Activated T-helper 1 cell treated with Interleukin-2 at 50 U/mL for 16 hours (primary cell): ENCODE results near the gene ATXN1.
"Not testable (repeated sequence)": the region's sequence is repeated elsewhere in the genome, so short reads cannot be mapped to it uniquely, and the experiment has no call there.

ENCODE experiments used
- DNase-seq: peaks from one replicate; pipeline ENCODE4 v3.0.0-alpha.2; 2020; ENCODE audit warnings: low read depth

Gene ATXN1

DNA sequence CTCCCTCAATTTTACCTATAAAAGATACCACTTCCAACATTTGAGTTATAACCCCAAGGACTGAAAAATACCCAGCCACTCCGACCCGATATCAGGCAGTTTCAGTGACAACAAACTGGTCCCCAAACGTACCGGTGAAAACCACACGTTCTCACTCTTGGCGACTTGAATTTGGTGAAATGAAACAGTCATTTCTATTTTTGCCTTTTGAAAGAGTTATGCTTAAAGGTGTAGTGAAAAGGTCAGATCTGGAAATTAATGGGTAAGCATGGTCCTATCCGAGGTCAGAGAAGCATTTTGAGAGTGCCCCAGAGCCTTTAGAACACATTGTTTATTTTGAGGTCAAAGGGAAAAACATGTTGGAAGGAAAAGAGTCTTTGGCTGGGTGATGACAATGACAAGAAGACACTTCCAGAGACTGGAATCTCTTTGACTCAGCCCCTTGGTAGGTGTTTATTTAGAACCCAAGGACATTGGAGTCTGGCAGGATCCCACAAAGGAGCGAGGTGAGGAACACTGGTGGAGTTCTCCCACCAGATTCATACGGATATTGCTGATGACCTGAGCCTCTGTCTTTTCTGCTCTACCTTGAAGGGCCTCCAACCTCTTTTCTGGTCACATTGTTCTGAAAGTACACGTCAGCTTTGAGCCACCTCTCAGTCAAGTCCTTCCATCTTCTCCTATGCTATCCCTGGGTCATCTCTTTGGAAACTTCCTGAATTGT lies 287.9 kb downstream of the ATXN1 start:
- DNase-seq = no peak

DNA sequence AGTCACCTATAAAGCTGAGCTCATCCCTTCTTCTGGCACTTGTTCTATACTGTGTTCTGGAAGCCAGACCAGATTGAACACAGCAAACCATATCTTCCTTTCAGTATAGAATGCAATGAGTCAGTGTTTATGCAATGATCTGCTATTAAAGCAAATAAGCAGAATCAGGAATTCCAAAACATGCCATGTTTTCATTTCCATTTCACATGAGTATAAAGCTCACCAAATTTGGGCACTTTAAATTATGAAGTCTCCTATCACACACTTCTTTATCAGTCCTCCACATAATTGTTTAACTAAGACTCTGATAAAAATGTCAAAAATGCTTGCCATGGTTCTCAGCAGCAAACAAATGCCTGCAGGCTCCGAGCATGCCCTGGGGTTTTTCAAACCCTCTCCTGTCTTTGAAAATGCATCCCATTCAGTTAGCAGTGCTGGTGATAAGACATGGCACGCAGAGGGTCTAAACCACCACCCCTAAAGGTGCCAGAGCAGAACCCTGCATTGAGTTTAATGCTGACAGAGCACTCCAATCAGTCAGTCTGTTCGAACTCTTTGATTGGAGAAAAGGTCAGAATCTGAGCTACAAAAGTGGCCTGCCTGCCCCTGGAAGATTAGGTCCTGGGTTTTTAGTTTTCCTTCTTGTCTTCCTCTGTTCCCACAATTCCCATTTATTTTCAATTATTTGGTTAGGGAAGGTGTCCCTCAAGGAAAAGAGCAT lies 288.8 kb downstream of the ATXN1 start:
- no peak for DNase-seq

DNA sequence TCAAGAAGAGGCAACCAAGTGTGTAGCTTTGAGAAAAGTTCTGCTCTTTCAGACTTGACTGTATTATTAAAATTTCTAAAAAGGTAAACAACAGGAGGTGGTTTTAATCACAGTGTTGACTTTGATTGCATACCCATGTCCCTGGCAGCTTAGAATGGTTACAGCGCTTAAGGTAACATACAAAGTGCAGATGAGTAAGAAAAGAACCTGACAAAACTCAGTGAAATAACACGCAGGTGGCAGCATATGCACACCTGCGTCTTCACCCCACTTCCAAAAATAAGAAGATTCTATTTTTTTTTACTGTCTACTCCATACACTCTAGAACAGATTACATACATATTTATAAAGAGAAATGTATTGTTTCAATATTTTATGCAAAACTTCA lies 289.4 kb downstream of the ATXN1 start:
- no peak for DNase-seq

DNA sequence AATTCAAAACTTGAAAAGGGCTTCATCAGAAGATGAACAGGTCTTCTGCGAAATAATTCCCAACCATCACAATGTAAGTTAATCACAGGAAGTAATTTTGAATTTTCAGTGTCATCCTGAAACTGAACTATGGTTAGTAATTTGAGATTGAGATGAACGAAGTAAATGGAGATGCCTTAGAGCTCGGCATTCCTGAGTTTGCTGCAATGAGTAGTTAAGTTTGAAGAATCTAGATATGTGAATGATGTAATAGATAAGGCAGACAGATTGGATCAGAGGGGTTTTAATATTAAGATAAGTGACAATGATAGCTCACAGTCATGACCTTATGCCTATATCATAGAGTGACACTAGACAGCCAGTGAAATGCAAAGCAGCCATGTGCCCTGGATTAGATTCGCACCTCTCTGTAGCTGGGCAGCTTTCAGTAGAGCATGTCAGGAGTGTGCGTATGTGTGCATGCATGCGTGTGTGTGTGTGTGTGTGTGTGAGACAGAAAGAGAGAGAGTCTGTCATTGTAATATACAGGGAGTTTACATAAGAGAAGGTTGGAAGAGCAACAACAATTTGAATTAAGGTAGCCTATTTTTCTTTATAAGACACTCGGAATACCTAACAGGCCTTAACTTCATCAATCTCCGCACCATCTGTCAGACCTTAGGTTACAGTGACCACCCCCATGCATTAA lies 289.9 kb downstream of the ATXN1 start:
- DNase-seq = no peak

DNA sequence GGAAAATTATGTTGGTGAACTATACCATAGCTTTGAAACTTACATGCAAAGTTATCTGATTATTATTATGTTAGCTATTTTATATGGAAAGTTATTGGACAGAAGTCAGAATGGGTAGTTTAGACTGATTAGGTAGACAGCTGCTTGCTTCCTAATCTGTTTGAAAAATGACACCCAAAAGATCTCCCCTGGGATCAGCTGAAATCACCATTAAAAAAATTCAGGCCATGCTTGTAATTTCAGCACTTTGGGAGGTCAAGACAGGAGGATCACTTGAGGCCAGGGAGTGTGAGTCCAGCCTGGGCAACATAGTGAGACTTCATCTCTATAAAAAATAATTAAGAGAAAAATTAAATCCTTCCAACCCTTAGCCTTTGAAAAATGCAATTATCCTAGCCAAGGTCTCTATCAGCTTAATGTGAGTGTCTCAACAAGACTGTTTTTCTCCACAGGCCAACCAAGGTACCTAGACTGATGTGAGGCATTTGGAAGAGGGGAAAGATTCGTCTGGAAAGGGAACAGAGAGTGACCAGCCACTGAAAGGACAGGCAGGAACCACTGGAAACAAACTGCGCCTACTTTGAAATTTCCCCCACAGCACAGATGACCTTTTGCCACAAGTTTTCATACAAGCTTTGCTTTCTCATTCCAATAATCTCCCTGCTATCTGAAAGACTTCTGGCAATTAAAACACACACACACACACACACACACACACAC lies 290.6 kb downstream of the ATXN1 start:
- DNase-seq = no peak

GRCh38 chr6:16468991-16469615 lies 292.2 kb downstream of the ATXN1 start:
- DNase-seq = no peak

- DNase-seq = no peak
These were observed 294.3 kb downstream of the ATXN1 start for GRCh38 chr6:16466800-16467553.

DNA sequence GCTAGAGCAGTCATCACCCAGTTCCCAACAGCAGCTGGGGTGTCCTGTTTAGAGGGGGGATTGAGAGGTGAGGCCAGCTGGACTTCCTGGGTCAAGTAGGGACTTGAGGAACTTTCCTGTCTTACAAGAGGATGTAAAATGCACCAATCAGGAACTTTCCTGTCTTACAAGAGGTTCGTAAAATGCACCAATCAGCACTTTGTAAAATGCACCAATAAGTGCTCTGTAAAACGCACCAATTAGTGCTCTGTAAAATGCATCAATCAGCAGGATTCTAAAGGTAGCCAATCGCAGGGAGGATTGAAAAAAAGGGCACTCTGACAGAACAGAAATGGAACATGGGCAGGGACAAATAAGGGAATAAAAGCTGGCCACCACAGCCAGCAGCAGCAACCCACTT lies 297.2 kb downstream of the ATXN1 start:
- no peak for DNase-seq

DNA sequence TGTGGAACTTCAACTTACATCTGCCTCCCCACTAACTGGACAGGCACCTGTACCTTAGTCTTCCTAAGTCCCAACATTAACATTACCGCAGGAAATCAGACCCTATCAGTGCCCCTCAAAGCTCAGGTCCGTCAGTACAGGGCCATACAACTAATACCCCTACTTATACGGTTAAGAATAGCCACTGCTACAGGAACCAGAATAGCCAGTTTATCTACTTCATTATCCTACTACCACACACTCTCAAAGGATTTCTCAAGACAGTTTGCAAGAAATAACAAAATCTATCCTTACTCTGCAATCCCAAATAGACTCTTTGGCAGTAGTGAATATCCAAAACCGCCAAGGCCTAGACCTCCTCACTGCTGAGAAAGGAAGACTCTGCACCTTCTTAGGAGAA lies 298.0 kb downstream of the ATXN1 start:
- DNase-seq = not testable (repeated sequence)

DNA sequence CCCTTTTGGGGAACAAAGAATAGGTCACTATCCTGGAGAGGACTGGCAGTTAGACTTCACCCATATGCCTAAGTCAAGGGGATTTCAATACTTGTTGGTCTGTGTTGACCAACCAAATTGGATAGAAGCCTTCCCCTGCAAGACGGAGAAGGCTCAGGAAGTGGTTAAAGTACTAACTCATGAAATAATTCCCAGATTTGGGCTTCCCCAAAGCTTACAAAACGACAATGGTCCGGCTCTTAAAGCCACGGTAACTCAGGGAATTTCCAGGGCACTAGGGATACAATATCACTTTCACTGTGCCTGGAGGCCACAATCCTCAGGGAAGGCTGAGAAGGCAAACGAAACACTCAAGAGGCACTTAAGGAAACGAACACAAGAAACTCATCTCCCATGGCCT lies 299.8 kb downstream of the ATXN1 start:
- DNase-seq = no peak

DNA sequence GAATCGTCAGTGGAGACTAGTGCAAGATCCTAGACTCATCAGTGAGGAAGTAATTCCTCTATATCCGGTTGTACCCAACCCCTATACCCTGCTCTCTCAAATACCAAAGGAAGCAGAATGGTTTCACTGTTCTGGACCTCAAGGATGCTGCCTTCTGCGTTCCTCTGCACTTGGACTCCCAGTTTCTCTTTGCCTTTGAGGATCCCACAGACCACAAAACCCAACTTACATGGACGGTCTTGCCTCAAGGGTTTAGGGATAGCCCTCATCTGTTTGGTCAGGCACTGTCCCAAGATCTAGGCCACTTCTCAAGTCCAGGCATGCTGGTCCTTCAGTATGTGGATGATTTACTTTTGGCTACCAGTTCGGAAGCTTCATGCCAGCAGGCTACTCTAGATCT lies 301.8 kb downstream of the ATXN1 start:
- not testable (repeated sequence) for DNase-seq

- no peak for DNase-seq
These were observed 308.9 kb downstream of the ATXN1 start for GRCh38 chr6:16452348-16452747.

DNA sequence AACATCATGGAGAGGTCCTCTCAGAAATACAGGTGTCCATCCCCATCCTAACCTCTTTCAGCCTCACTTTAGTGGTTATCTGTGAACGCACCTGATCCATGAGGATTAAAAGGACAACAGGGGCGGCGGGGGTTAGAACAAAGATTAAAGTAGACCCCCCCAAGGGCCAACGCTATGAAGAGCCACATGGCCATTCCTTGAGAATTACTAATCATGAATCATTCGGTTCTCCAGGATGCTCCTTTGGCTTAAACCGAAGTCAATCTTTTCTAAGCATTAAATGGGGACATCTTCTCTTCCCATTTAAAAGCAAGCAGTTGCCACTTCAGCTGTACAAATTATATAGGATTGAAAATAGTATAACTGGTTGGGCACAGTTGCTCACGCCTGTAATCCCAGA lies 310.4 kb downstream of the ATXN1 start:
- no peak for DNase-seq

DNA sequence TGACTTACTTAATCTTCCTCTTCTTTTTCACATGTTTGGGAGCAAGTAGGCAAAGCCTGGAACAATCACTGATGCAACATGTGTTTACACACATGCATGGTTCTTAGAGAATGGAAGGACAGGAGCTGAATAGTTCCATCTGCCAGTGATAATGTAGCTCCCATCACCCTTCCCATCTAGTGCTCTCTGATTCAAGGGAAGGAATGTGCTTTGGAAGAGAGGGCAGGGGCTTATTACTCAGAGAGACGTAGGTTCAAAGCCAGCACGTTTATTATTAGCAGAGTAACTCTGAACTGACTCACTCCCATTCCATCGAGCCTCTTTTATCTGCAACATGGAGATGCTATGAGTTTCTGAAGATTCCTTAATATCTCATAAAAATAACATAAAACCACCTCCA lies 311.0 kb downstream of the ATXN1 start:
- DNase-seq = no peak

DNA sequence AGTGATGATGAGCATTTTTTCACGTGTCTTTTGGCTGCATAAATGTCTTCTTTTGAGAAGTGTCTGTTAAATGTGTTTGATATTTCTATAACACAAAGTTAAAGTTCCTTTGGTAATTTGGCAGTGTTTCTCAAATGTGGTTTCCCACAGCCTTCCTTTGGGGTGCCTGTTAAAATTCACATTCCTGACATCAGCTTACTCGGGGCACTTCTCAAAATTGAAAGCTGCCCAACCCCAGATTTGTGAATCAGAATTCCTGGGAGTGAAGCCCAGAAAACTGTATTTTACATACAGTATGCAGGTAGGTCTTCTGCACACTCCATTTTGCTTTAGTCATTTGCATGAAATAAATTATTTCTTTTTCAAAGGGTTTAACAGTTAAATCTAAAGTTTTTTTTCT lies 315.0 kb downstream of the ATXN1 start:
- no peak for DNase-seq

- DNase-seq = no peak
These were observed 319.2 kb downstream of the ATXN1 start for GRCh38 chr6:16442031-16442430.

GRCh38 chr6:16441262-16441661 lies 320.0 kb downstream of the ATXN1 start:
- no peak for DNase-seq

GRCh38 chr6:16440636-16441212 lies 320.5 kb downstream of the ATXN1 start:
- DNase-seq = no peak

GRCh38 chr6:16438718-16439591 lies 322.3 kb downstream of the ATXN1 start:
- no peak for DNase-seq

DNA sequence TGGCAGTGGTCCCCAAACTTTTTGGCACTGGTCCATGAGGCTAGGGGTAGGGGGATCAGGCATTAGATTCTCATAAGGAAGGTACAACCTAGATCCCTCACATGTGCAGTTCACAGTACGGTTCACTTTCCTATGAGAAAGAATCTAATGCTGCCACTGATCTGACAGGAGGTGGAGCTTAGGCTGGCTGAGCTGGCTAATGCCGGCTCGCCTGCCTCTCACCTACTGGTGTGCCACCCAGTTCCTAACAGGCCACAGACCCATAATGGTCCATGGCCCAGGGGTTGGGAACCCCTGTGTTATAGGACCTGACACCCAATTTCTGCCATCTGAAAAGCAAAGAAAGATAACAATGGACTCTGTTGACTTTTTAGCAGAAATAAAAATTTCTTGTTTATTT lies 323.3 kb downstream of the ATXN1 start:
- DNase-seq = no peak
